WTC11 (cell line): ENCODE measurements around the gene UBE2J2.

Experiments used
- ATF1 ChIP-seq: sonication (generic); formaldehyde crosslinking; IDR thresholded peaks from 2 replicates; pipeline ENCODE4 v1.8.1; 2023; ENCODE audit warnings: mild to moderate bottlenecking, moderate library complexity, missing genetic modification reagents
- CTCF ChIP-seq: fragments of 200-600 bp; IDR thresholded peaks from 2 replicates; pipeline ENCODE4 v1.8.0; 2022; ENCODE audit warnings: antibody characterized with exemption
- FOXK1 ChIP-seq: sonication (generic); formaldehyde crosslinking; IDR thresholded peaks from 2 replicates; pipeline ENCODE4 v1.8.0; 2022; ENCODE audit warnings: mild to moderate bottlenecking, moderate library complexity, missing genetic modification reagents
- PRRX2 ChIP-seq: fragments of 250-450 bp; sonication (Bioruptor Pico); IDR thresholded peaks from 2 replicates; pipeline ENCODE4 v1.8.0; 2021; ENCODE audit warnings: mild to moderate bottlenecking
- SMAD3 ChIP-seq: sonication (generic); formaldehyde crosslinking; IDR thresholded peaks from 2 replicates; pipeline ENCODE4 v1.8.0; 2022; ENCODE audit warnings: missing genetic modification reagents, mild to moderate bottlenecking, borderline replicate concordance
- TEAD4 ChIP-seq: sonication (generic); formaldehyde crosslinking; IDR thresholded peaks from 2 replicates; pipeline ENCODE4 v1.8.0; 2022; ENCODE audit warnings: mild to moderate bottlenecking, missing genetic modification reagents
- USF2 ChIP-seq: sonication (generic); formaldehyde crosslinking; IDR thresholded peaks from 2 replicates; pipeline ENCODE4 v1.8.1; 2023; ENCODE audit warnings: mild to moderate bottlenecking, missing genetic modification reagents, moderate library complexity
- ZBTB43 ChIP-seq: sonication (generic); formaldehyde crosslinking; IDR thresholded peaks from 2 replicates; pipeline ENCODE4 v1.8.1; 2023; ENCODE audit warnings: mild to moderate bottlenecking, missing genetic modification reagents
- ZNF219 ChIP-seq: sonication (generic); formaldehyde crosslinking; IDR thresholded peaks from 2 replicates; pipeline ENCODE4 v1.8.0; 2023; ENCODE audit warnings: missing genetic modification reagents, mild to moderate bottlenecking, borderline replicate concordance

- TF ChIP-seq ZBTB43 (CRISPR knock-in tag) (no peak), CTCF (no peak), ZNF219 (CRISPR knock-in tag) (no peak), ATF1 (no peak), USF2 (CRISPR knock-in tag) (no peak), FOXK1 (no peak), TEAD4 (no peak), PRRX2 (no peak), SMAD3 (CRISPR knock-in tag) (no peak)
These were observed 30.4 kb downstream of the UBE2J2 start for GRCh38 chr1:1243266-1243660.
